Measurements from ENCODE around the gene NPR2.

Gene NPR2

GRCh38 chr9:35791297-35791921 is at the start of gene NPR2:
NPR2 (plus strand) TSS chr9:35791591; CDS start chr9:35792409, 818 bp downstream.
- no peak for DNase-seq (ENCODE audit: extremely low read depth in 1 of 2, low read depth in 1 of 2)

- DNase-seq (ENCODE audit: extremely low read depth in 1 of 2, low read depth in 1 of 2) = no peak
Observed at GRCh38 chr9:35741740-35742139, 49.7 kb upstream of the NPR2 start.

GRCh38 chr9:35743452-35743851 is 47.9 kb upstream of the NPR2 start:
- DNase-seq (ENCODE audit: extremely low read depth in 1 of 2, low read depth in 1 of 2) = no peak

GRCh38 chr9:35743880-35744518 is 47.4 kb upstream of the NPR2 start:
- DNase-seq (ENCODE audit: extremely low read depth in 1 of 2, low read depth in 1 of 2) = no peak

GRCh38 chr9:35745569-35745968 is 45.8 kb upstream of the NPR2 start:
- DNase-seq (ENCODE audit: extremely low read depth in 1 of 2, low read depth in 1 of 2) = no peak

- no peak for DNase-seq (ENCODE audit: extremely low read depth in 1 of 2, low read depth in 1 of 2)
Observed at GRCh38 chr9:35746583-35746982, 44.8 kb upstream of the NPR2 start.

GRCh38 chr9:35748242-35748857 is 43.0 kb upstream of the NPR2 start:
- no peak for DNase-seq (ENCODE audit: extremely low read depth in 1 of 2, low read depth in 1 of 2)

GRCh38 chr9:35748858-35749514 is 42.4 kb upstream of the NPR2 start, which contains the start of the genes GBA2 and RGP1:
GBA2 (minus strand) TSS chr9:35749228; CDS start chr9:35748704, 524 bp downstream.
RGP1 (plus strand) TSS chr9:35749287; CDS start chr9:35749756, 469 bp downstream.
- DNase-seq (ENCODE audit: extremely low read depth in 1 of 2, low read depth in 1 of 2) = peak; percentile 54 to 63

GRCh38 chr9:35749515-35750255 is 41.7 kb upstream of the NPR2 start:
- no peak for DNase-seq (ENCODE audit: extremely low read depth in 1 of 2, low read depth in 1 of 2)

GRCh38 chr9:35750256-35750531 is 41.2 kb upstream of the NPR2 start:
- no peak for DNase-seq (ENCODE audit: extremely low read depth in 1 of 2, low read depth in 1 of 2)

- DNase-seq (ENCODE audit: extremely low read depth in 1 of 2, low read depth in 1 of 2) = no peak
Observed at GRCh38 chr9:35753466-35753865, 37.9 kb upstream of the NPR2 start.

- DNase-seq (ENCODE audit: extremely low read depth in 1 of 2, low read depth in 1 of 2) = no peak
Observed at GRCh38 chr9:35754264-35754663, 37.1 kb upstream of the NPR2 start, which contains the start of gene MSMP. MSMP (minus strand) TSS chr9:35754276; CDS start chr9:35754129, 147 bp downstream.

GRCh38 chr9:35755071-35755470 is 36.3 kb upstream of the NPR2 start:
- no peak for DNase-seq (ENCODE audit: extremely low read depth in 1 of 2, low read depth in 1 of 2)

GRCh38 chr9:35756275-35757225 is 34.8 kb upstream of the NPR2 start:
- peak; percentile 52 to 79 for DNase-seq (ENCODE audit: extremely low read depth in 1 of 2, low read depth in 1 of 2)

GRCh38 chr9:35757226-35757891 is 34.0 kb upstream of the NPR2 start:
- DNase-seq (ENCODE audit: extremely low read depth in 1 of 2, low read depth in 1 of 2) = no peak

GRCh38 chr9:35757892-35758275 is 33.5 kb upstream of the NPR2 start:
- DNase-seq (ENCODE audit: extremely low read depth in 1 of 2, low read depth in 1 of 2) = no peak

GRCh38 chr9:35758475-35759050 is 32.8 kb upstream of the NPR2 start:
- no peak for DNase-seq (ENCODE audit: extremely low read depth in 1 of 2, low read depth in 1 of 2)

GRCh38 chr9:35759795-35760194 is 31.6 kb upstream of the NPR2 start:
- no peak for DNase-seq (ENCODE audit: extremely low read depth in 1 of 2, low read depth in 1 of 2)

GRCh38 chr9:35760651-35761050 is 30.7 kb upstream of the NPR2 start:
- DNase-seq (ENCODE audit: extremely low read depth in 1 of 2, low read depth in 1 of 2) = no peak
